PFSK-1 (cell line): ENCODE data around the gene DGCR2.

Source experiments
- FOXP2 ChIP-seq: optimal IDR thresholded peaks from 2 replicates; pipeline ENCODE3; 2011; ENCODE audit warnings: borderline replicate concordance, control low read depth, inconsistent platforms; ENCODE audit not compliant: insufficient read depth; ENCODE audit errors: extremely low read length, extremely low read depth
- POLR2AphosphoS5 ChIP-seq: IDR thresholded peaks from 2 replicates; pipeline ENCODE4 v1.6.1; 2012; ENCODE audit warnings: low read depth, mild to moderate bottlenecking, control low read depth, low read length, moderate library complexity
- SIN3A ChIP-seq: IDR thresholded peaks from 2 replicates; pipeline ENCODE4 v1.6.1; 2012; ENCODE audit warnings: mild to moderate bottlenecking, low read length, moderate library complexity, borderline replicate concordance; ENCODE audit not compliant: insufficient read depth
- TAF1 ChIP-seq: IDR thresholded peaks from 2 replicates; pipeline ENCODE4 v1.6.1; 2012; ENCODE audit warnings: low read length, control low read depth, borderline replicate concordance; ENCODE audit not compliant: insufficient read depth
- TF ChIP-seq, protein P1 (sequence below), 2 experiments: IDR thresholded peaks; 2 replicates each; pipeline versions ENCODE4 v1.6.1 to v1.8.0; 2011 to 2012; ENCODE audit warnings: low read depth in 2 of 2, low read length in 2 of 2, control low read depth in 1 of 2, inconsistent platforms in 1 of 2, mild to moderate bottlenecking in 1 of 2, moderate library complexity in 1 of 2; ENCODE audit not compliant: insufficient read depth in 1 of 2

DGCR2 gene

DNA sequence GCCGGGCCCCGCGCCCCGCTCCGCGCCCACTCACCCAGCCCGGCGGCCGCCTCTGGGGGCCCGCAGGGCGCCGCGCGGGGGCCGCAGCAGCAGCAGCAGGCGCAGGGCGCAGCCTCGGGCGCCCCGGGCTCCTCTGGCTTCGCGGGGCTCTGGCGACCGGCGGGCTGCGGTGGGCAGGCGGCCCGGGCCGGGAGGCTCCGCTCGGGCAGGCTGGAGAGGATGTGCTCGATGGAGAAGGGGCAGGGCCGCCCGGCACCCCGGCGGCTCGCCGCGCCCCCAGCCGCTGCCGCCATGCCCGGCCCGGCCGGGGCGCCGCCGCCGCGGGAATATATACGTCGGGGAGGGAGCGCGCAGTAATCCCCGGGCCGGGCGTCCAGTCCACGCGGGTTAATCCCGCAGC lies 27.8 kb upstream of the DGCR2 start, which contains the start of gene GSC2:
TSS of gene GSC2 (minus strand) at position 302 of the 400 bp plus-strand sequence. CDS start at position 293, 9 bp downstream.
- no peak for TF ChIP-seq SIN3A
- no peak for TF ChIP-seq TAF1
- TF ChIP-seq, protein P1, sequence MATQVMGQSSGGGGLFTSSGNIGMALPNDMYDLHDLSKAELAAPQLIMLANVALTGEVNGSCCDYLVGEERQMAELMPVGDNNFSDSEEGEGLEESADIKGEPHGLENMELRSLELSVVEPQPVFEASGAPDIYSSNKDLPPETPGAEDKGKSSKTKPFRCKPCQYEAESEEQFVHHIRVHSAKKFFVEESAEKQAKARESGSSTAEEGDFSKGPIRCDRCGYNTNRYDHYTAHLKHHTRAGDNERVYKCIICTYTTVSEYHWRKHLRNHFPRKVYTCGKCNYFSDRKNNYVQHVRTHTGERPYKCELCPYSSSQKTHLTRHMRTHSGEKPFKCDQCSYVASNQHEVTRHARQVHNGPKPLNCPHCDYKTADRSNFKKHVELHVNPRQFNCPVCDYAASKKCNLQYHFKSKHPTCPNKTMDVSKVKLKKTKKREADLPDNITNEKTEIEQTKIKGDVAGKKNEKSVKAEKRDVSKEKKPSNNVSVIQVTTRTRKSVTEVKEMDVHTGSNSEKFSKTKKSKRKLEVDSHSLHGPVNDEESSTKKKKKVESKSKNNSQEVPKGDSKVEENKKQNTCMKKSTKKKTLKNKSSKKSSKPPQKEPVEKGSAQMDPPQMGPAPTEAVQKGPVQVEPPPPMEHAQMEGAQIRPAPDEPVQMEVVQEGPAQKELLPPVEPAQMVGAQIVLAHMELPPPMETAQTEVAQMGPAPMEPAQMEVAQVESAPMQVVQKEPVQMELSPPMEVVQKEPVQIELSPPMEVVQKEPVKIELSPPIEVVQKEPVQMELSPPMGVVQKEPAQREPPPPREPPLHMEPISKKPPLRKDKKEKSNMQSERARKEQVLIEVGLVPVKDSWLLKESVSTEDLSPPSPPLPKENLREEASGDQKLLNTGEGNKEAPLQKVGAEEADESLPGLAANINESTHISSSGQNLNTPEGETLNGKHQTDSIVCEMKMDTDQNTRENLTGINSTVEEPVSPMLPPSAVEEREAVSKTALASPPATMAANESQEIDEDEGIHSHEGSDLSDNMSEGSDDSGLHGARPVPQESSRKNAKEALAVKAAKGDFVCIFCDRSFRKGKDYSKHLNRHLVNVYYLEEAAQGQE (IDR thresholded peaks at IDR 0.05; ENCODE audit: insufficient read depth in 1 of 2, low read depth in 2 of 2, low read length in 2 of 2) = no peak
- TF ChIP-seq FOXP2 = no peak
- TF ChIP-seq POLR2AphosphoS5 = no peak

DNA sequence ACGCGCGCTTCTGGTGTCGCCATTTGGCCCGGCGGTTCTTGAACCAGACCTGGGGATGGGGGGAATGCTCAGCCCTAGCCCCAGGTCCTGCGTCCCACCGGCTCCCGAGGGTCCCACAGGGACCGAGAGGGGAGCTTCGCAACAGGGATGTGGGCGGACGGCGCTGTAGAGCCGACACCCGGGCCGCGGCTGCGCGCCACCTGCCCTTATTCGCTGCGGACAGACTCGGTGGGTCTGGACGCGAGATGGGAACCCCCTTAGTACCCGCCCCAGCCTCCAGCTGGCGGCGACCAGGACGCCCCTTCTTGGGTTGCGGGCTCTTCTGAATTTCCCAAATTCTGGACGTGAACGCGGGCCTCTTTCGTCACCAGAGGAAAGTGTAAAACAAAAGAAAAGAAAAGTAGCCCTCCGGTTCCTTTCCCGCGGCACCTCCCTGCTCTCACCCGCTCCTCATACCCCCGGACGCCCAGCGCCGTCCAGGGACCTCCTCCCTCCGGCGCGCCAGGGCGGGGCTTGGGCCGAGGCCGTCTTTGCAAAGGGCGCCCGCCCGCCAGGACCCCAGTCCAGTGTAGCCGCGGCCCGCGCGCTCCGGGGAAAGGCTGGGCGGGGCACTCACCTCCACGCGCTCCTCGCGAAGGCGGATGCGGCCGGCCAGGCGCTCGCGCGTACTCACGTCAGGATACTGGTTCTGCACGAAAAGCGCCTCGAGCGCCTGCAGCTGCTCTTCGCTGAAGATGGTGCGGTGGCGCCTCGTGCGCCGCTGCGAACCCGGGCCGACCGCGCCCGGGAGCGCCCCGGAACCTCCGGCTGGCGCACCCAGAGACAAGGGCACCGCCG lies 27.1 kb upstream of the DGCR2 start:
- no peak for TF ChIP-seq TAF1
- TF ChIP-seq, protein P1 (IDR thresholded peaks at IDR 0.05; ENCODE audit: insufficient read depth in 1 of 2, low read depth in 2 of 2, low read length in 2 of 2) = no peak
- no peak for TF ChIP-seq FOXP2
- no peak for TF ChIP-seq POLR2AphosphoS5
- no peak for TF ChIP-seq SIN3A

DNA sequence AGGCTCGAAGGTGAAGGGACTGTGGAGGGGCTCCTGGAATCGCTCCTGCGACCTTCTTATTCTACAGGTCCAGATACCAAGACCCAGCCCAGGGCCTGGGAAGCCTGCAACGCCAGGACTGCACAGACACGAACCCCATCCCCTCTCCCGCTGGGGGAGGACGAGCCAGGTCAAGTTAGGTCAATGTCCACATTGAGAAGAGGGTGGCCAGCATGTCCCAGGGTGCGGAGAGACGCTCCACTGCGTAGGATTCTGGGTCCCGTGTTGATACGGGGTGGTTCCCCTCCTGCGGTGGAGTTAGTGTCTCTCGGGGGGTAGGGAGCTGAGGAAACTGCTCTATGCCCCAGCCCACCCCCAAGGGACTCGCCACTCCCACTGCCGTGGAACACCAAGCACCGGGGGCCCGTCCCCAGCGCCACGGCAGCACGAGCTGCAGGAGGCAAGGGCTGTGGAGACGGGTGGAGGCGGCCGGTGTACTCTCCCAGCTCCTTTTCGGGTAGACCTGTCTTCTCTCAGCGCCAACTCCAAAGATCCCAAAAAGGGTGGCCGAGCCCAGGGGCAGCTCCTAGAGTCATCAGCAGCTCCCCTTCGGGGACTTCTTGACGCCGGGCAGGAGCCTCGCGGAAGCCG lies 26.3 kb upstream of the DGCR2 start:
- TF ChIP-seq, protein P1 (IDR thresholded peaks at IDR 0.05; ENCODE audit: insufficient read depth in 1 of 2, low read depth in 2 of 2, low read length in 2 of 2) = no peak
- TF ChIP-seq TAF1 = no peak
- no peak for TF ChIP-seq POLR2AphosphoS5
- no peak for TF ChIP-seq SIN3A
- no peak for TF ChIP-seq FOXP2

DNA sequence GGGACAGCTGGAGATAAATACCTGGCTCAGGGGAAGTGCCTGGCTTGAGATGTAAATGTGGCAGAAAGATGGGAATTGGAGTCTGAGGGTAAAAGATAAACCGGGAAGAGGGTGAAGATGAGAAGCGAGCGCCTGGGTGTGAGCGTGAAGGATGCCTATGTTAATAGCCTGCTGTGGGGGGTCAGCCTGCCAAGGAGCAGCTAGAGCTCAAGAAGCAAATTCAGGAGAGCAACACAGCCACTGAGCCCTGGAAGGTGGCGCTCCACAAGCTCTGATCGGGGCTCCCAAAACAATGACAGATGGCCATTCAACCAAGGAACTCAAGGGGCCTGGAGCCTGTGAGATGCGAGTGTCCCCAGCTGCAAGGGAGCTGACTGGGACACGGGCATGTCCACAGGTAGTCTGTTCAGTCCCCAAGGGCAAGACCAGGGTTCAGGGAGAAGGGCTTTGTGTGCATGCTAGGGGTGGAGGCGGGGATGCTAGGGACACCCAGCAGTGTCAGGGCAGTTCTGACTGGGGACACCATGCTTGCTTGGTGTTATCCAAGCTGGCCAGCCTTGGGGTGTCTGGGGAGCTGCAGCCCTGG lies 25.1 kb upstream of the DGCR2 start:
- no peak for TF ChIP-seq POLR2AphosphoS5
- TF ChIP-seq TAF1 = no peak
- TF ChIP-seq SIN3A = no peak
- TF ChIP-seq, protein P1 (IDR thresholded peaks at IDR 0.05; ENCODE audit: insufficient read depth in 1 of 2, low read depth in 2 of 2, low read length in 2 of 2) = no peak
